Measurements from ENCODE around the gene INSL3.

The INSL3 gene

GRCh38 chr19:17848595-17849292, 27.4 kb upstream of the INSL3 start:
- Histone ChIP-seq H3K36me3 (peaks cover 5% of the 10 kb centered on the region), H3K27ac (peak overlapping the region; percentile 94), H3K4me3 (ENCODE audit: low read depth in 1 of 2, low read length in 1 of 2) (peak overlapping the region; percentile 64 to 92), H3K27me3 (no peaks in the 10 kb centered on the region), H3K9me3 (no peaks in the 10 kb centered on the region), H3K4me1 (ENCODE audit: control insufficient read depth in 1 of 2, insufficient read depth in 1 of 2, low read depth in 1 of 2, low read length in 1 of 2) (peaks cover 71 to 82% of the 10 kb centered on the region in 2 experiments)
- TF ChIP-seq CTCF (IDR thresholded peaks at IDR 0.05), result no peak

- H3K27me3 ChIP-seq, result no peaks in the 10 kb centered on the region
- peak within 1 kb of the TSS; percentile 94 for H3K27ac ChIP-seq
- peak within 1 kb of the TSS; percentile 64 to 92 for H3K4me3 ChIP-seq (ENCODE audit: low read depth in 1 of 2, low read length in 1 of 2)
- peaks cover 75 to 89% of the 10 kb centered on the region in 2 experiments for H3K4me1 ChIP-seq (ENCODE audit: control insufficient read depth in 1 of 2, insufficient read depth in 1 of 2, low read depth in 1 of 2, low read length in 1 of 2)
- no peak for TF ChIP-seq CTCF (IDR thresholded peaks at IDR 0.05)
- no peaks in the 10 kb centered on the region for H3K9me3 ChIP-seq
- H3K36me3 ChIP-seq, result peaks cover 15% of the 10 kb centered on the region
Measured at GRCh38 chr19:17847538-17848366, 26.4 kb upstream of the INSL3 start, which contains the start of gene JAK3. JAK3 (minus strand) TSS chr19:17847982; CDS start chr19:17844417, 3,565 bp downstream.

GRCh38 chr19:17846146-17846545, 24.8 kb upstream of the INSL3 start:
- H3K36me3 ChIP-seq, result peaks cover 31% of the 10 kb centered on the region
- H3K27me3 ChIP-seq, result no peaks in the 10 kb centered on the region
- H3K4me1 ChIP-seq (ENCODE audit: control insufficient read depth in 1 of 2, insufficient read depth in 1 of 2, low read depth in 1 of 2, low read length in 1 of 2), result peaks cover 68 to 76% of the 10 kb centered on the region in 2 experiments
- peak overlapping the region; percentile 94 for H3K27ac ChIP-seq
- H3K4me3 ChIP-seq (ENCODE audit: low read depth in 1 of 2, low read length in 1 of 2), result peak overlapping the region; percentile 64 to 92
- no peak for TF ChIP-seq CTCF (IDR thresholded peaks at IDR 0.05)
- no peaks in the 10 kb centered on the region for H3K9me3 ChIP-seq

GRCh38 chr19:17843908-17844490, 22.7 kb upstream of the INSL3 start:
- H3K4me1 ChIP-seq (ENCODE audit: control insufficient read depth in 1 of 2, insufficient read depth in 1 of 2, low read depth in 1 of 2, low read length in 1 of 2), result peaks cover 47 to 54% of the 10 kb centered on the region in 2 experiments
- no peaks in the 10 kb centered on the region for H3K9me3 ChIP-seq
- no peak for TF ChIP-seq CTCF (IDR thresholded peaks at IDR 0.05)
- H3K4me3 ChIP-seq (ENCODE audit: low read depth in 1 of 2, low read length in 1 of 2), result no peak overlapping the region
- H3K27me3 ChIP-seq, result no peaks in the 10 kb centered on the region
- H3K36me3 ChIP-seq, result peaks cover 51% of the 10 kb centered on the region
- H3K27ac ChIP-seq, result peak overlapping the region; percentile 8

GRCh38 chr19:17843292-17843827, 22.0 kb upstream of the INSL3 start:
- Histone ChIP-seq H3K27me3 (no peaks in the 10 kb centered on the region), H3K9me3 (no peaks in the 10 kb centered on the region), H3K4me3 (ENCODE audit: low read depth in 1 of 2, low read length in 1 of 2) (no peak overlapping the region), H3K36me3 (peaks cover 58% of the 10 kb centered on the region), H3K27ac (peak overlapping the region; percentile 8), H3K4me1 (ENCODE audit: control insufficient read depth in 1 of 2, insufficient read depth in 1 of 2, low read depth in 1 of 2, low read length in 1 of 2) (peaks cover 40 to 48% of the 10 kb centered on the region in 2 experiments)
- no peak for TF ChIP-seq CTCF (IDR thresholded peaks at IDR 0.05)

All from neutrophil (primary cell).